ENCODE measurements around the gene GLRX5.

DNA sequence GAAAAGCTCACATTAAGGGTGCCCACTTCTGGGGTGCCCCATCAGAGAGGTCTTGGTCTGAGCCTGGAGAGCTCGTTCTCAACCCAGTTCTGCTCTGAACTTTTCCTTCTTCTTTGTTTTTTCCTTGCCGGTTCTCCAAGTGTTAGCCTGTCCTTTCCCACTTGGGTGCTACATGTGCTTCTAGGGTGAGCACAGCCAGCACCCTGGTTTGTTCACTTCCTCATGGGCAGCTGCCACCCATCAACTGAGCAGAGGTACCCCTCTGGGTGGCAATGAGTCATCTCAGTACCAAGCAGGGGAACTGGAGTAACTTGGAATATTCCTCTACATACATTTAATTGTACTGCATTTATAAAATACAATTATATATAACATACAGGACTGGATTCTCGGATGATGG, 14.5 kb upstream of the GLRX5 start:
- TF ChIP-seq, protein P1, sequence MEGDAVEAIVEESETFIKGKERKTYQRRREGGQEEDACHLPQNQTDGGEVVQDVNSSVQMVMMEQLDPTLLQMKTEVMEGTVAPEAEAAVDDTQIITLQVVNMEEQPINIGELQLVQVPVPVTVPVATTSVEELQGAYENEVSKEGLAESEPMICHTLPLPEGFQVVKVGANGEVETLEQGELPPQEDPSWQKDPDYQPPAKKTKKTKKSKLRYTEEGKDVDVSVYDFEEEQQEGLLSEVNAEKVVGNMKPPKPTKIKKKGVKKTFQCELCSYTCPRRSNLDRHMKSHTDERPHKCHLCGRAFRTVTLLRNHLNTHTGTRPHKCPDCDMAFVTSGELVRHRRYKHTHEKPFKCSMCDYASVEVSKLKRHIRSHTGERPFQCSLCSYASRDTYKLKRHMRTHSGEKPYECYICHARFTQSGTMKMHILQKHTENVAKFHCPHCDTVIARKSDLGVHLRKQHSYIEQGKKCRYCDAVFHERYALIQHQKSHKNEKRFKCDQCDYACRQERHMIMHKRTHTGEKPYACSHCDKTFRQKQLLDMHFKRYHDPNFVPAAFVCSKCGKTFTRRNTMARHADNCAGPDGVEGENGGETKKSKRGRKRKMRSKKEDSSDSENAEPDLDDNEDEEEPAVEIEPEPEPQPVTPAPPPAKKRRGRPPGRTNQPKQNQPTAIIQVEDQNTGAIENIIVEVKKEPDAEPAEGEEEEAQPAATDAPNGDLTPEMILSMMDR (conservative IDR thresholded peaks at IDR 0.05; ENCODE audit: low read depth, low read length) = no peak
- TF ChIP-seq EZH2 (IDR thresholded peaks at IDR 0.05; ENCODE audit: borderline replicate concordance, low read depth, low read length, poor library complexity, severe bottlenecking) = no peak
